ENCODE data around the gene S100B. TPM values are rescaled to one million over a fixed set of nuclear protein-coding genes. Genes with fewer than 3 reads are reported as not detected.

S100B gene
- total RNA-seq, 1 donor from 2014 or later = not detected

DNA sequence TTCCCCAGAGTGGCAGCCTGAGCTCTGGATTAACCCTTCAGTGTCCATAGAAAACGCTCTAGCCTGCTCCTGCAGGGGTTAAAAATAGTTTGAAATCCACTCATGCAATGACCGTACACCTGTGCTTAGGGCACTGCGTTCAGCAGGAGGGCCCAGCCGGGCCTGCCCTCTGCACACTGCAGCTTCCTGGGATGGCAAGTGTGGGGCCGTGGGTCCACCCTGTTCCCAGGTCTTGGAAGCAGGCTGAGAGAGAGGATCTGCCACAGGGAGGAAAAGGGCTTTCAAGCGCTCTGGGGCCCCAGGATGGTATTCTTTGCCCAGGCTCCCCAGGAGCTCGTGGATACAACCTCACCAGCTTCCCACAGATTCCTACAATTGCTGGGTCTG is 1.5 kb upstream of the S100B start:
- DNase-seq (ENCODE audit: low spot score) = no peak
- H3K36me3 Mint-ChIP-seq (ENCODE audit: low read depth) = no peaks in the 10 kb centered on the region
- peaks cover 2% of the 10 kb centered on the region for H3K9me3 Mint-ChIP-seq (ENCODE audit: low read depth)
- H3K27me3 Mint-ChIP-seq (ENCODE audit: low read depth) = no peaks in the 10 kb centered on the region
- no peak overlapping the region for H3K27ac Mint-ChIP-seq (ENCODE audit: unreplicated experiment)
- H3K4me3 Mint-ChIP-seq (ENCODE audit: unreplicated experiment) = no peak overlapping the region
- H3K4me1 Mint-ChIP-seq (ENCODE audit: low read depth) = peaks cover 16% of the 10 kb centered on the region
- TF ChIP-seq, protein P1, sequence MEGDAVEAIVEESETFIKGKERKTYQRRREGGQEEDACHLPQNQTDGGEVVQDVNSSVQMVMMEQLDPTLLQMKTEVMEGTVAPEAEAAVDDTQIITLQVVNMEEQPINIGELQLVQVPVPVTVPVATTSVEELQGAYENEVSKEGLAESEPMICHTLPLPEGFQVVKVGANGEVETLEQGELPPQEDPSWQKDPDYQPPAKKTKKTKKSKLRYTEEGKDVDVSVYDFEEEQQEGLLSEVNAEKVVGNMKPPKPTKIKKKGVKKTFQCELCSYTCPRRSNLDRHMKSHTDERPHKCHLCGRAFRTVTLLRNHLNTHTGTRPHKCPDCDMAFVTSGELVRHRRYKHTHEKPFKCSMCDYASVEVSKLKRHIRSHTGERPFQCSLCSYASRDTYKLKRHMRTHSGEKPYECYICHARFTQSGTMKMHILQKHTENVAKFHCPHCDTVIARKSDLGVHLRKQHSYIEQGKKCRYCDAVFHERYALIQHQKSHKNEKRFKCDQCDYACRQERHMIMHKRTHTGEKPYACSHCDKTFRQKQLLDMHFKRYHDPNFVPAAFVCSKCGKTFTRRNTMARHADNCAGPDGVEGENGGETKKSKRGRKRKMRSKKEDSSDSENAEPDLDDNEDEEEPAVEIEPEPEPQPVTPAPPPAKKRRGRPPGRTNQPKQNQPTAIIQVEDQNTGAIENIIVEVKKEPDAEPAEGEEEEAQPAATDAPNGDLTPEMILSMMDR (IDR thresholded peaks at IDR 0.05) = no peak

DNA sequence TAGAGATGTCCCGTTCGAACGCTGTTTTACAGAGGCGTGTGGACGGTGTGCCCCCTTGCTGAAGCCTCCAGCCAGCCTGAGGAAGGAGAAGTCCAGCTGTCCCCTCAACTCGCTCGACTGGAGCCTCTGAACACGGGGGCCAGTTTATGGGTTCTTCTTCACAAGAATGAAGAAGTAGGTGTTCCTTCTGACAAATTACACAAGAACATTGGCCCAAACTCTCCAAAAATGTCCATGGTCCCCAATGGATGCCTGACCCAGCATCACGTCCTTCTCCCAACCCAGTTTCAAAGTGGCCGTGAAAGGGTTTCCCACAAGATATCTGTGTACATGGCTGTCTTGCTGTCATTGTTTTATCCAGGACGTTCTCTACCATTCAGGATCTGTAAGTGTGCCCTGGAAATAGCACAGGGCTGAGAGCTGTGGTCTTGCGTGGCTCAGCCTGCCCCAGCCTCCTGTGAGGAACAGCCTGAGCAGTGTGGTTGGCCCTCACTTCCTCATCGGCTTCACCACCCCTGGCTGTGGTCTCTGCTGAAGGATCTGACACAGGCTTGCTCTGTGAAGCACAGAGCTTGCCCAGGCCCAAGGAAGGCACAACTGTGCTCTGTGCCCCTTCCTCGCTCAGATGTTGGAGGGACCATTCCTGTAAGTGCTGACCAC is 1.0 kb upstream of the S100B start:
- TF ChIP-seq, protein P1 (IDR thresholded peaks at IDR 0.05) = no peak
- Mint-ChIP-seq H3K27me3 (ENCODE audit: low read depth) (no peaks in the 10 kb centered on the region), H3K36me3 (ENCODE audit: low read depth) (no peaks in the 10 kb centered on the region), H3K4me3 (ENCODE audit: unreplicated experiment) (no peak overlapping the region), H3K27ac (ENCODE audit: unreplicated experiment) (no peak overlapping the region), H3K4me1 (ENCODE audit: low read depth) (peaks cover 16% of the 10 kb centered on the region), H3K9me3 (ENCODE audit: low read depth) (peaks cover 2% of the 10 kb centered on the region)
- no peak for DNase-seq (ENCODE audit: low spot score)

DNA sequence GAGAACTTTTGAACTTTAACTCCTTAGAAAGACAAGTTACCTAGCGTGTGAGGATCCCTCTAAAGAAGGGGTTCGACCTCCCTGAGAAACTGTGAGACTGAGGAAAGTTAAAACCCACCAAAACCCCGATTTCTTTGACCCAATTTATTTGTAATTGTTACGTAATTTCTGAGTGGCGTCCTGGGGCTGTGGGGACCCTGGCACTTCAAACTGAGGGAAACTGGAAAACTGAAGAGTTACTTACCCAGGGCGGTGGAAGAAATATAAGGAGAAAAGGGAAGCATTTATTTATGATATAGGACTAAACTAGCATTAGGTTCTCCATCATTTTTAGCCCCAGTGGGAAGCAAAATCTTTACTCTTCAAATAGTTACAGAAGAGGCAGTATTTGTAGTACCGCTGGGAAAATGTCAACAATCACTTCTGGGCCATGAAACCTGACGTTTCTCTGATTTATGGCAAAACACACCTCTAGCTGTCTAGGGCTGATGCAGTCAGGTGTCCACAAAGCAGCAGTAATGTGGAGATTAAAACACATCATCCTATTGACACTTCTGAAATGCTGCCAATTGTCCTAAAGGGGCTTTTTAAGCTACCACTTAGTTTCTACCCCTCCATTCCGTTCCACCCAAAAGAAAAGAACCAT is 430 bp downstream of the S100B start:
- Mint-ChIP-seq H3K36me3 (ENCODE audit: low read depth) (no peaks in the 10 kb centered on the region), H3K27ac (ENCODE audit: unreplicated experiment) (no peak overlapping the region)
- TF ChIP-seq, protein P1 (IDR thresholded peaks at IDR 0.05) = no peak

DNA sequence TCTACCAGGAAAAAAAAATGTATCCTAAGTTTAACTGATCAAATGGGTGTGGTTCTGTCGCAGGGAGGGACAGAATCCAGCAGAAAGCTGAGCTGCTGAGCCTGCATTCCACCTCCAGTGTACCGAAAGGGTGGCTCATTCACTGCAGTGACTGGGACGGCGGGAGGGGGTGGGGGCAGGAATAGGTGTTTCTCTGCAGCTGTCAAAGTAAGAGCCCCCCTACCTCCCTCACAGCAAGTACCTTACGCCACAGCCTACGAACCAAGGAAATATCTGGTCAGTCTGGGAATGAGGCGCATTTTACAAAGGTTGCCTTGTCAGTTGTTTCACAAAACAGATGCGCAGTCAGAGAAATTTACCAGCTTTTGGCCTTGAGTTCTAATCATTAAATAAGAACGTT is 1.7 kb downstream of the S100B start:
- DNase-seq (ENCODE audit: low spot score) = no peak
- Mint-ChIP-seq H3K9me3 (ENCODE audit: low read depth) (no peaks in the 10 kb centered on the region), H3K36me3 (ENCODE audit: low read depth) (no peaks in the 10 kb centered on the region), H3K27ac (ENCODE audit: unreplicated experiment) (peak overlapping the region; percentile 4), H3K27me3 (ENCODE audit: low read depth) (no peaks in the 10 kb centered on the region), H3K4me1 (ENCODE audit: low read depth) (peaks cover 30% of the 10 kb centered on the region), H3K4me3 (ENCODE audit: unreplicated experiment) (peak overlapping the region; percentile 10)
- TF ChIP-seq, protein P1 (IDR thresholded peaks at IDR 0.05) = no peak

More for the DNA sequence above, 430 bp downstream of the S100B start:
- Mint-ChIP-seq H3K27me3 (ENCODE audit: low read depth) (no peaks in the 10 kb centered on the region), H3K9me3 (ENCODE audit: low read depth) (no peaks in the 10 kb centered on the region), H3K4me3 (ENCODE audit: unreplicated experiment) (no peak overlapping the region), H3K4me1 (ENCODE audit: low read depth) (peaks cover 22% of the 10 kb centered on the region)
- no peak for DNase-seq (ENCODE audit: low spot score)

DNA sequence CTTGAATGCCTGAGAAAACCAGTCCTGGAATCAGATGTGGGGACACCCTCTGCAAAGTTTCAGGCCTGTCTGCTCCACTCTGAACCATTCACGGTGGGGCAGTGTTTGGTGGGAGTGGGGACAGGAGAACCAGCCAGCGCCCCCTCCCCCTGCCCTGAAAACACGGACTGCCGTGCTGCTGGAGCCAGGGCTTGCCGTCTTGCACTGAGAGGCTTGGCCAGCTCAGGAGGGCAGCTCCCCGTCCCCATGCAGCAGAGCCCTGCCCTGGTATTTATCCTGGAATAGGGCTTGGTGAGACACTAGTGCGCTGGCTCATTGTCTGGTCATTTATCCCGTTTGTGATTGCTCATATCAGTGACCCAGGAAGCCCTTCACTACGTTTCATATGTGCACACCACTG is 3.9 kb downstream of the S100B start:
- no peaks in the 10 kb centered on the region for H3K36me3 Mint-ChIP-seq (ENCODE audit: low read depth)
- H3K27ac Mint-ChIP-seq (ENCODE audit: unreplicated experiment) = no peak overlapping the region
- TF ChIP-seq, protein P1 (IDR thresholded peaks at IDR 0.05) = no peak
- H3K4me1 Mint-ChIP-seq (ENCODE audit: low read depth) = peaks cover 30% of the 10 kb centered on the region
- no peak for DNase-seq (ENCODE audit: low spot score)
- no peaks in the 10 kb centered on the region for H3K9me3 Mint-ChIP-seq (ENCODE audit: low read depth)
- no peak overlapping the region for H3K4me3 Mint-ChIP-seq (ENCODE audit: unreplicated experiment)
- no peaks in the 10 kb centered on the region for H3K27me3 Mint-ChIP-seq (ENCODE audit: low read depth)
